Measurements from ENCODE around the gene TNNI3K. TPM values are rescaled to one million over a fixed set of nuclear protein-coding genes. Genes with fewer than 3 reads are reported as not detected.

The TNNI3K gene
- total and polyA plus RNA-seq, 9 of the 15 experiments (the other 6 are each of a cell fraction or from before 2014, with no cell fraction given): 0.21 to 0.53 (median 0.32) TPM; not detected in 5

DNA sequence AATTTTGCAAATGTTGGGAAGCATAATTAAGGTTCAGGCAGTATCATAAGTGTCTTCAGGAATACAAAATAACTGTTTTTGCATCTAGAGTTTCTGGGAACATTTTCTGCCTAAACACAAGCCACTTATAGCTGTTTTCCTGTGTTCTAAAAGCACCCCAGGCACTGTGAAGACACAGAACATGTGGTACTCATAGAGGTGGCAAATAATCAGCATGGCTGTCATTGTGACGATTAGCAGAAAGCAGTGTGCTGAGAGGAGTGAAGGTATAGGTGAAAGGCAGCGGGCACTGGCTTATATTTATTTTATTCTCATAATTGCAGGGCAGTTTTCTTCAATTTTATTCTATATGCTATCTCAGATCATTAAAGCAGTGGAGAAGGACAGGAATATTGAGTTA is 157.7 kb downstream of the TNNI3K start:
- Histone ChIP-seq H3K79me2 (ENCODE audit: control insufficient read depth, insufficient read depth, low read length) (no peaks in the 10 kb centered on the region), H3K27me3 (ENCODE audit: control insufficient read depth in 2 of 2, insufficient read depth in 2 of 2, low read length in 2 of 2) (no peaks in the 10 kb centered on the region), H3K4me3 (no peak overlapping the region), H3K4me1 (replicated peaks in 1 of 2; ENCODE audit: control insufficient read depth in 2 of 2, insufficient read depth in 2 of 2, low read length in 2 of 2) (no peaks in the 10 kb centered on the region), H3K9me3 (replicated peaks; ENCODE audit: control insufficient read depth, insufficient read depth, low read depth, low read length) (no peaks in the 10 kb centered on the region), H3K9me1 (ENCODE audit: control insufficient read depth, insufficient read depth, low read length) (no peaks in the 10 kb centered on the region), H4K20me1 (replicated peaks; ENCODE audit: control insufficient read depth, insufficient read depth, low read length) (no peaks in the 10 kb centered on the region), H3K9ac (ENCODE audit: insufficient read depth in 1 of 2, low read depth in 2 of 2, low read length in 2 of 2) (no peak overlapping the region), H3K36me3 (ENCODE audit: control insufficient read depth, insufficient read depth, low read length) (no peaks in the 10 kb centered on the region), H2AFZ (ENCODE audit: low read depth, low read length) (no peak overlapping the region), H3K27ac (ENCODE audit: extremely low read depth, low read depth, low read length) (no peak overlapping the region), H3K4me2 (ENCODE audit: insufficient read depth, low read length) (no peak overlapping the region)
- no TSS peak for BruUV-seq (replicated peaks)
- TF ChIP-seq, protein P1, sequence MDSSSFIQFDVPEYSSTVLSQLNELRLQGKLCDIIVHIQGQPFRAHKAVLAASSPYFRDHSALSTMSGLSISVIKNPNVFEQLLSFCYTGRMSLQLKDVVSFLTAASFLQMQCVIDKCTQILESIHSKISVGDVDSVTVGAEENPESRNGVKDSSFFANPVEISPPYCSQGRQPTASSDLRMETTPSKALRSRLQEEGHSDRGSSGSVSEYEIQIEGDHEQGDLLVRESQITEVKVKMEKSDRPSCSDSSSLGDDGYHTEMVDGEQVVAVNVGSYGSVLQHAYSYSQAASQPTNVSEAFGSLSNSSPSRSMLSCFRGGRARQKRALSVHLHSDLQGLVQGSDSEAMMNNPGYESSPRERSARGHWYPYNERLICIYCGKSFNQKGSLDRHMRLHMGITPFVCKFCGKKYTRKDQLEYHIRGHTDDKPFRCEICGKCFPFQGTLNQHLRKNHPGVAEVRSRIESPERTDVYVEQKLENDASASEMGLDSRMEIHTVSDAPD (CRISPR knock-in tag; IDR thresholded peaks at IDR 0.05): no peak
- TF ChIP-seq, protein P2, sequence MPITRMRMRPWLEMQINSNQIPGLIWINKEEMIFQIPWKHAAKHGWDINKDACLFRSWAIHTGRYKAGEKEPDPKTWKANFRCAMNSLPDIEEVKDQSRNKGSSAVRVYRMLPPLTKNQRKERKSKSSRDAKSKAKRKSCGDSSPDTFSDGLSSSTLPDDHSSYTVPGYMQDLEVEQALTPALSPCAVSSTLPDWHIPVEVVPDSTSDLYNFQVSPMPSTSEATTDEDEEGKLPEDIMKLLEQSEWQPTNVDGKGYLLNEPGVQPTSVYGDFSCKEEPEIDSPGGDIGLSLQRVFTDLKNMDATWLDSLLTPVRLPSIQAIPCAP (CRISPR knock-in tag; IDR thresholded peaks at IDR 0.05; ENCODE audit: borderline replicate concordance): no peak
- DNase-seq (ENCODE audit: extremely low read depth in 1 of 4, low spot score in 3 of 4): no peak
- 0% methylated on average over 2 of the region's 2 CpGs for WGBS (ENCODE audit: insufficient coverage, low coverage, missing lambda C conversion rate)
- no peak for ATAC-seq
- in situ Hi-C loops (cut with MboI) (no loop called here), intact Hi-C loops (cut with micrococcal nuclease) (no loop called here)
- CTCF ChIA-PET (ENCODE audit: low intra/inter-chr PET ratio): no interaction called here
- POLR2A ChIA-PET: no interaction called here
- no peak for FAIRE-seq

DNA sequence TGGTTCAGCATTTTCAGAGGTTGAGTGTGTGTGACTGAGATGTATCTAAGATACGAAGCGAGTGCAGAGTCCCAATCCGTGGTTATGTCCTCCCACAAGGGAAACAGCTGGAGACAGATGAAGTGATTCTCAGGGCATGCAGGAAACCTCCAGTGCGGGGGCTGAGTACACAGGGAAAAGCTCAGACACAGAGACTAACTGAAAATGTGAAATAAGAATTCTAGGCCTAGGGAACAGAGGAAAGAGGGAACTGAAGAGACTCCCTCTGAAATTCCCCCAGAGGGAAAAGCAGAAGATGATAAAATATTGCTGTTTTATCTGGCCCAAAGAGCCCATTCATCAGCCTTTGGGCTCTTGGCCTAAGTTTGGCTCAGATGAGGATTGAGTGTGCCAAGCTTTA is 160.4 kb downstream of the TNNI3K start:
- 0% methylated on average over 4 of the region's 4 CpGs for WGBS (ENCODE audit: insufficient coverage, low coverage, missing lambda C conversion rate)
- H3K9ac ChIP-seq (ENCODE audit: insufficient read depth in 1 of 2, low read depth in 2 of 2, low read length in 2 of 2): no peak overlapping the region
- CTCF ChIA-PET (ENCODE audit: low intra/inter-chr PET ratio): interaction anchor here (0.7 kb wide), 1 partner anchor 1841 kb away, joined by 3 read pairs; no protein-coding TSS in a partner anchor

More for the DNA sequence above, 160.4 kb downstream of the TNNI3K start:
- Histone ChIP-seq H3K4me3 (no peak overlapping the region), H3K9me1 (ENCODE audit: control insufficient read depth, insufficient read depth, low read length) (no peaks in the 10 kb centered on the region), H3K4me2 (ENCODE audit: insufficient read depth, low read length) (no peak overlapping the region), H3K79me2 (ENCODE audit: control insufficient read depth, insufficient read depth, low read length) (no peaks in the 10 kb centered on the region), H2AFZ (ENCODE audit: low read depth, low read length) (no peak overlapping the region), H4K20me1 (replicated peaks; ENCODE audit: control insufficient read depth, insufficient read depth, low read length) (no peaks in the 10 kb centered on the region), H3K9me3 (replicated peaks; ENCODE audit: control insufficient read depth, insufficient read depth, low read depth, low read length) (no peaks in the 10 kb centered on the region), H3K27ac (ENCODE audit: extremely low read depth, low read depth, low read length) (no peak overlapping the region), H3K4me1 (replicated peaks in 1 of 2; ENCODE audit: control insufficient read depth in 2 of 2, insufficient read depth in 2 of 2, low read length in 2 of 2) (no peaks in the 10 kb centered on the region), H3K27me3 (ENCODE audit: control insufficient read depth in 2 of 2, insufficient read depth in 2 of 2, low read length in 2 of 2) (no peaks in the 10 kb centered on the region), H3K36me3 (ENCODE audit: control insufficient read depth, insufficient read depth, low read length) (no peaks in the 10 kb centered on the region)
- no peak for FAIRE-seq
- DNase-seq (ENCODE audit: extremely low read depth in 1 of 4, low spot score in 3 of 4): no peak
- POLR2A ChIA-PET: no interaction called here
- ATAC-seq: no peak
- no TSS peak for BruUV-seq (replicated peaks)
- TF ChIP-seq L3MBTL2 (IDR thresholded peaks at IDR 0.05) (no peak), CCNT2 (IDR thresholded peaks at IDR 0.05; ENCODE audit: borderline replicate concordance, extremely low read depth, insufficient read length, low read depth, low read length) (no peak), TFE3 (CRISPR knock-in tag; IDR thresholded peaks at IDR 0.05) (no peak), HDGF (IDR thresholded peaks at IDR 0.05) (no peak)
- intact Hi-C loops (cut with micrococcal nuclease) (no loop called here), in situ Hi-C loops (cut with MboI) (no loop called here)

Measured in K562 (cell line).